H9 (cell line): ENCODE results near the gene DLGAP4. TPM values are rescaled to one million over a fixed set of nuclear protein-coding genes. Genes with fewer than 3 reads are reported as not detected.
A peak's percentile ranks its signal among the peaks of the same experiment; 100 is the strongest.

Experiments used
- DNase-seq: peaks from one replicate; pipeline ENCODE4 v3.0.0-alpha.2; 2017
- H2AFZ ChIP-seq: one replicate; pipeline ENCODE4 v1.6.1; 2013; ENCODE audit warnings: mild to moderate bottlenecking, low read length, control low read depth, moderate library complexity
- H2AK5ac ChIP-seq: 2 replicates; pipeline ENCODE4 v1.6.1; 2013; ENCODE audit warnings: low read length, control low read depth, mixed read lengths; ENCODE audit not compliant: insufficient read length
- H2BK120ac ChIP-seq: one replicate; pipeline ENCODE4 v1.6.1; 2013; ENCODE audit warnings: low read depth, mild to moderate bottlenecking, low read length, control low read depth, inconsistent platforms; ENCODE audit not compliant: poor library complexity, severe bottlenecking
- H2BK12ac ChIP-seq: 2 replicates; pipeline ENCODE4 v1.6.1; 2013; ENCODE audit warnings: low read length, control low read depth, mixed read lengths, low read depth; ENCODE audit not compliant: insufficient read length
- H2BK15ac ChIP-seq: 2 replicates; pipeline ENCODE4 v1.6.1; 2013; ENCODE audit warnings: low read depth, low read length, control low read depth
- H2BK20ac ChIP-seq: one replicate; pipeline ENCODE4 v1.6.1; 2013; ENCODE audit warnings: low read depth, mild to moderate bottlenecking, low read length, control low read depth, inconsistent platforms; ENCODE audit not compliant: poor library complexity, severe bottlenecking
- H2BK5ac ChIP-seq: 2 replicates; pipeline ENCODE4 v1.6.1; 2013; ENCODE audit warnings: low read length, control low read depth, mixed read lengths; ENCODE audit not compliant: insufficient read length
- H3K14ac ChIP-seq: 2 replicates; pipeline ENCODE4 v1.6.1; 2013; ENCODE audit warnings: low read length, control low read depth; ENCODE audit not compliant: insufficient read depth
- H3K18ac ChIP-seq: 2 replicates; pipeline ENCODE4 v1.6.1; 2013; ENCODE audit warnings: low read depth, mild to moderate bottlenecking, mixed read lengths, low read length, control low read depth; ENCODE audit not compliant: insufficient read length
- H3K23ac ChIP-seq: 2 replicates; pipeline ENCODE4 v1.6.1; 2013; ENCODE audit warnings: low read length, control low read depth, mixed read lengths, low read depth; ENCODE audit not compliant: insufficient read length
- H3K23me2 ChIP-seq: 2 replicates; pipeline ENCODE4 v1.6.1; 2013; ENCODE audit warnings: low read depth, mild to moderate bottlenecking, mixed read lengths, low read length, control low read depth; ENCODE audit not compliant: insufficient read length, poor library complexity, severe bottlenecking
- H3K27ac ChIP-seq: 2 replicates; pipeline ENCODE4 v1.5.1; 2013; ENCODE audit warnings: low read length, control low read depth, mixed read lengths, low read depth; ENCODE audit not compliant: insufficient read length
- H3K27me3 ChIP-seq: 2 replicates; pipeline ENCODE4 v1.6.1; 2013; ENCODE audit warnings: low read length, control low read depth, inconsistent platforms; ENCODE audit not compliant: insufficient read depth
- H3K4ac ChIP-seq: 2 replicates; pipeline ENCODE4 v1.6.1; 2013; ENCODE audit warnings: low read depth, mild to moderate bottlenecking, control low read depth, inconsistent platforms, low read length, moderate library complexity
- H3K4me1 ChIP-seq: 2 replicates; pipeline ENCODE4 v1.6.1; 2013; ENCODE audit warnings: low read length, control low read depth, inconsistent platforms; ENCODE audit not compliant: insufficient read depth
- H3K4me2 ChIP-seq: 2 replicates; pipeline ENCODE4 v1.6.1; 2013; ENCODE audit warnings: low read length, control low read depth, mixed read lengths; ENCODE audit not compliant: insufficient read length, insufficient read depth
- H3K56ac ChIP-seq: 2 replicates; pipeline ENCODE4 v1.6.1; 2013; ENCODE audit warnings: low read depth, mild to moderate bottlenecking, mixed read lengths, low read length, control low read depth; ENCODE audit not compliant: insufficient read length
- H3K79me1 ChIP-seq: 2 replicates; pipeline ENCODE4 v1.6.1; 2013; ENCODE audit warnings: low read depth, mild to moderate bottlenecking, moderate library complexity, low read length, control low read depth, inconsistent platforms; ENCODE audit not compliant: insufficient read depth, poor library complexity, severe bottlenecking
- H3K79me2 ChIP-seq: 2 replicates; pipeline ENCODE4 v1.6.1; 2013; ENCODE audit warnings: low read length, control low read depth, inconsistent platforms; ENCODE audit not compliant: insufficient read depth
- H3K9ac ChIP-seq: 2 replicates; pipeline ENCODE4 v1.6.1; 2013; ENCODE audit warnings: low read length, control low read depth, mixed read lengths; ENCODE audit not compliant: insufficient read length; ENCODE audit errors: extremely low read depth
- H3K9me3 ChIP-seq: one replicate; pipeline ENCODE4 v1.6.1; 2013; ENCODE audit warnings: low read depth, low read length, inconsistent platforms; ENCODE audit not compliant: control insufficient read depth
- H3T11ph ChIP-seq: one replicate; pipeline ENCODE4 v1.6.1; 2013; ENCODE audit warnings: mild to moderate bottlenecking, low read length, control low read depth, inconsistent platforms
- H4K20me1 ChIP-seq: one replicate; pipeline ENCODE4 v1.6.1; 2013; ENCODE audit not compliant: control insufficient read depth, insufficient read length, insufficient read depth
- H4K5ac ChIP-seq: 2 replicates; pipeline ENCODE4 v1.6.1; 2013; ENCODE audit warnings: low read depth, mild to moderate bottlenecking, mixed read lengths, low read length, control low read depth; ENCODE audit not compliant: insufficient read length
- H4K8ac ChIP-seq: replicated peaks from 2 replicates; pipeline ENCODE4 v1.6.1; 2013; ENCODE audit warnings: low read length, control low read depth, mixed read lengths, low read depth; ENCODE audit not compliant: insufficient read length
- H4K91ac ChIP-seq: 2 replicates; pipeline ENCODE4 v1.6.1; 2013; ENCODE audit warnings: low read depth, mild to moderate bottlenecking, moderate library complexity, mixed read lengths, low read length, control low read depth; ENCODE audit not compliant: insufficient read length
- H3K27ac Mint-ChIP-seq, 3 experiments: 2 replicates in 2 of 3; 3 replicates in 1 of 3; pipeline ENCODE4 v1.8.0; 2020 to 2021; ENCODE audit warnings: mixed read lengths in 3 of 3, mild to moderate bottlenecking in 1 of 3, moderate library complexity in 1 of 3
- H3K27me3 Mint-ChIP-seq: 2 replicates; pipeline ENCODE4 v1.8.0; 2021; ENCODE audit warnings: low read depth, mild to moderate bottlenecking, moderate library complexity, mixed read lengths
- H3K36me3 Mint-ChIP-seq, 3 experiments: 2 replicates in 2 of 3; 3 replicates in 1 of 3; pipeline ENCODE4 v1.8.0; 2020 to 2021; ENCODE audit warnings: low read depth in 3 of 3, mixed read lengths in 3 of 3; ENCODE audit not compliant: insufficient read depth in 1 of 3
- H3K4me1 Mint-ChIP-seq, 2 experiments: 2 replicates each; pipeline ENCODE4 v1.8.0; 2020; ENCODE audit warnings: mixed read lengths in 2 of 2
- H3K4me3 Mint-ChIP-seq, 2 experiments: 2 replicates in 1 of 2; 3 replicates in 1 of 2; pipeline ENCODE4 v1.8.0; 2020 to 2021; ENCODE audit warnings: mild to moderate bottlenecking in 2 of 2, mixed read lengths in 2 of 2, moderate library complexity in 1 of 2
- H3K9me3 Mint-ChIP-seq, 2 experiments: 2 replicates in 1 of 2; 3 replicates in 1 of 2; pipeline ENCODE4 v1.8.0; 2020; ENCODE audit warnings: mild to moderate bottlenecking in 2 of 2, mixed read lengths in 2 of 2, moderate library complexity in 1 of 2
- CTCF ChIP-seq: fragments of 200-600 bp; sonication (generic); conservative IDR thresholded peaks from 3 replicates; pipeline ENCODE4 v1.8.0; 2021; ENCODE audit warnings: antibody characterized with exemption, mild to moderate bottlenecking
- WGBS: extraction: QIAGEN DNeasy Blood & Tissue Kit; methylation state at CpG from one replicate; pipeline ENCODE4 v1.1.7; 2013; ENCODE audit warnings: missing lambda C conversion rate, low lambda C conversion rate, mixed read lengths; ENCODE audit not compliant: insufficient read length; ENCODE audit errors: extremely low coverage; 5-methylcytosine and 5-hydroxymethylcytosine counted together
- total RNA-seq: library from RNA; stranded (reverse); gene quantifications from 2 replicates; pipeline ENCODE4 v1.2.1, GENCODE V29; 2021

Gene DLGAP4
- total RNA-seq, 1 experiment from 2014 or later, result 48.0 TPM

- no peak overlapping the region for H3K23ac ChIP-seq
- no peaks in the 10 kb centered on the region for H3K79me1 ChIP-seq
- no peak overlapping the region for H3K4me2 ChIP-seq
- H4K5ac ChIP-seq, result no peak overlapping the region
- Mint-ChIP-seq H3K27me3 (no peaks in the 10 kb centered on the region; the same call in 1 of the 2 replicates), H3K27ac (peak overlapping the region in 1 of 3 experiments; percentile 93; a peak in 2 of 7 replicates), H3K36me3 (no peaks in the 10 kb centered on the region), H3K4me1 (peaks cover 12 to 34% of the 10 kb centered on the region in 2 experiments), H3K4me3 (no peak overlapping the region), H3K9me3 (no peaks in the 10 kb centered on the region)
- H4K8ac ChIP-seq, result no peak overlapping the region
- no peak overlapping the region for H2BK120ac ChIP-seq
- H2BK5ac ChIP-seq, result no peak overlapping the region
- TF ChIP-seq CTCF, result no peak
- no peak overlapping the region for H3K56ac ChIP-seq
- H3K18ac ChIP-seq, result no peak overlapping the region
- no peak overlapping the region for H2BK15ac ChIP-seq
- no peaks in the 10 kb centered on the region for H3K79me2 ChIP-seq
- no peak overlapping the region for H3K9ac ChIP-seq
- H3K4ac ChIP-seq, result no peak overlapping the region
- no peak overlapping the region for H2BK12ac ChIP-seq
- 0 out of 2 replicates have a peak, but pooled peaks cover 3% of the 10 kb centered on the region for H3K4me1 ChIP-seq
- no peaks in the 10 kb centered on the region for H3K9me3 ChIP-seq
- H3K14ac ChIP-seq, result no peak overlapping the region
- no peaks in the 10 kb centered on the region for H3K27me3 ChIP-seq
- H3K23me2 ChIP-seq, result no peaks in the 10 kb centered on the region
- H4K91ac ChIP-seq, result no peak overlapping the region
- no peak overlapping the region for H2AFZ ChIP-seq
- no peak for DNase-seq
- H4K20me1 ChIP-seq, result no peaks in the 10 kb centered on the region
- no peak overlapping the region for H2BK20ac ChIP-seq
- H3T11ph ChIP-seq, result no peak overlapping the region
- H2AK5ac ChIP-seq, result no peak overlapping the region
- WGBS, result no CpG with 5 or more reads among the region's 10 CpGs
- H3K27ac ChIP-seq, result no peak overlapping the region
Observed at GRCh38 chr20:36268440-36269342, 37.4 kb upstream of the DLGAP4 start.
